Lower leg skin (tissue), 3 donors: ENCODE data around the gene VWA5A.

Source experiments
- POLR2A ChIP-seq, 2 donors: fragments of 450-650 bp; IDR thresholded peaks; one replicate each; pipeline ENCODE4 v1.6.1; 2016 to 2017; ENCODE audit warnings: antibody characterized with exemption in 2 of 2, mild to moderate bottlenecking in 1 of 2, moderate library complexity in 1 of 2
- TF ChIP-seq, protein P1 (sequence below), 3 donors: fragments of 450-650 bp; IDR thresholded peaks; one replicate each; pipeline ENCODE4 v1.5.1; 2016; ENCODE audit warnings: antibody characterized with exemption in 3 of 3, mild to moderate bottlenecking in 3 of 3, moderate library complexity in 2 of 3

DNA sequence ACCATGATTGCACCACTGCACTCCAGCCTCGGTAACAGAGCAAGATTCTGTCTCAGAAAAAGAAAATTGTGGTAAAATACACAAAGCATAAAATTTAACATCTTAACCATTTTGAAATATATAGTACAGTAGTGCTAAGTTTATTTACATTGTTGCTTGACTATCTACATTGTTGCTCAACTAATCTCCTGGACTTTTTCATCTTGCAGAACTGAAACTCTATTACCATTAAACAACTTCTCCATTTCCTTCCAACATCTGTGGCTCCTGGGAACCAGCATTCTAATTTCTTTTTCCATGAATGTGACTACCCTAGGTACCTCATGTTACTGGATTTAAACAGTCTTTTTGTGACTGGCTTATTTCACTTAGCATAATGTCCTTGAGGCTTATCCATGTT, 13.5 kb upstream of the VWA5A start:
- TF ChIP-seq, protein P1, sequence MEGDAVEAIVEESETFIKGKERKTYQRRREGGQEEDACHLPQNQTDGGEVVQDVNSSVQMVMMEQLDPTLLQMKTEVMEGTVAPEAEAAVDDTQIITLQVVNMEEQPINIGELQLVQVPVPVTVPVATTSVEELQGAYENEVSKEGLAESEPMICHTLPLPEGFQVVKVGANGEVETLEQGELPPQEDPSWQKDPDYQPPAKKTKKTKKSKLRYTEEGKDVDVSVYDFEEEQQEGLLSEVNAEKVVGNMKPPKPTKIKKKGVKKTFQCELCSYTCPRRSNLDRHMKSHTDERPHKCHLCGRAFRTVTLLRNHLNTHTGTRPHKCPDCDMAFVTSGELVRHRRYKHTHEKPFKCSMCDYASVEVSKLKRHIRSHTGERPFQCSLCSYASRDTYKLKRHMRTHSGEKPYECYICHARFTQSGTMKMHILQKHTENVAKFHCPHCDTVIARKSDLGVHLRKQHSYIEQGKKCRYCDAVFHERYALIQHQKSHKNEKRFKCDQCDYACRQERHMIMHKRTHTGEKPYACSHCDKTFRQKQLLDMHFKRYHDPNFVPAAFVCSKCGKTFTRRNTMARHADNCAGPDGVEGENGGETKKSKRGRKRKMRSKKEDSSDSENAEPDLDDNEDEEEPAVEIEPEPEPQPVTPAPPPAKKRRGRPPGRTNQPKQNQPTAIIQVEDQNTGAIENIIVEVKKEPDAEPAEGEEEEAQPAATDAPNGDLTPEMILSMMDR (IDR thresholded peaks at IDR 0.05): no peak
- TF ChIP-seq POLR2A (IDR thresholded peaks at IDR 0.05): no peak
